Testis (tissue), 3 donors: ENCODE data around the gene COG1. TPM values are rescaled to one million over a fixed set of nuclear protein-coding genes. Genes with fewer than 3 reads are reported as not detected.

Source experiments
- DNase-seq: peaks from one replicate; pipeline ENCODE4 v3.0.0-alpha.2; 2019
- H3K27ac ChIP-seq, 2 donors: fragments of 200-600 bp; sonication (generic); one replicate each; pipeline ENCODE4 v1.5.1; 2019
- H3K27me3 ChIP-seq: fragments of 200-600 bp; sonication (generic); one replicate; pipeline ENCODE4 v1.5.1; 2019
- H3K36me3 ChIP-seq: fragments of 200-600 bp; sonication (generic); one replicate; pipeline ENCODE4 v1.5.1; 2017; ENCODE audit warnings: low read depth; ENCODE audit errors: missing control alignments
- H3K4me1 ChIP-seq: fragments of 200-600 bp; sonication (generic); one replicate; pipeline ENCODE4 v1.5.1; 2019
- H3K4me3 ChIP-seq, 2 donors: fragments of 200-600 bp; sonication (generic); one replicate each; pipeline ENCODE4 v1.5.1; 2017 to 2019
- H3K9me3 ChIP-seq: fragments of 200-600 bp; sonication (generic); one replicate; pipeline ENCODE4 v1.5.1; 2017
- CTCF ChIP-seq, 3 experiments: fragments of 450-650 bp in 2 of 3; fragments of 200-600 bp in 1 of 3; sonication (generic) in 1 of 3; IDR thresholded peaks; one replicate each; pipeline ENCODE4 v1.5.1; 2016 to 2019; ENCODE audit warnings: antibody characterized with exemption in 3 of 3, mild to moderate bottlenecking in 2 of 3, moderate library complexity in 1 of 3
- POLR2A ChIP-seq: fragments of 450-650 bp; IDR thresholded peaks from one replicate; pipeline ENCODE4 v1.6.1; 2017; ENCODE audit warnings: antibody characterized with exemption, mild to moderate bottlenecking, moderate library complexity
- WGBS, 2 donors: methylation state at CpG; one replicate each; pipeline ENCODE4 v1.1.5; 2018; 5-methylcytosine and 5-hydroxymethylcytosine counted together
- intact Hi-C: fragments of 100-400 bp; cut with DNase I; formaldehyde crosslinking; loops from one replicate; pipeline ENCODE4 v1.15.1; 2023; ENCODE audit warnings: low total_unique reads
- polyA plus RNA-seq: library from polyadenylated mRNA; stranded (reverse); fragments of 350-450 nt; fragmentation: Illumina TruSeq; extraction: RNeasy Lipid Tissue Mini Kit (QIAGEN cat#74804); gene quantifications from one replicate; pipeline ENCODE4 v1.2.3, GENCODE V29; 2014; ENCODE audit warnings: low read depth, low replicate concordance; ENCODE audit not compliant: insufficient read depth
- total RNA-seq, 2 donors: library from RNA; depleted of rRNA; stranded (reverse); fragments of >200 nt; gene quantifications; one replicate each; pipeline ENCODE4 v1.2.3, GENCODE V29; 2016

The COG1 gene
- total and polyA plus RNA-seq, 3 donors from 2014 or later: 56.3 to 61.8 (median 58.3) TPM

GRCh38 chr17:73230088-73230487 is 37.2 kb downstream of the COG1 start:
- WGBS, 2 donors: 80 to 88% methylated on average over 6 of the region's 6 CpGs
- peaks cover 15% of the 10 kb centered on the region for H3K4me1 ChIP-seq
- DNase-seq: no peak

GRCh38 chr17:73231395-73231794 is 38.5 kb downstream of the COG1 start:
- DNase-seq: peak; percentile 26
- Histone ChIP-seq H3K9me3 (no peaks in the 10 kb centered on the region), H3K4me1 (peaks cover 15% of the 10 kb centered on the region), H3K27ac (peak overlapping the region; percentile 81 to 90), H3K4me3 (peak overlapping the region; percentile 99), H3K36me3 (no peaks in the 10 kb centered on the region), H3K27me3 (no peaks in the 10 kb centered on the region)
- no peak for TF ChIP-seq POLR2A
- TF ChIP-seq CTCF (IDR thresholded peaks at IDR 0.05): no peak
- intact Hi-C loops: no loop called here
- 0 to 1% methylated on average over 20 of the region's 20 CpGs for WGBS, 2 donors

More at GRCh38 chr17:73230088-73230487, 37.2 kb downstream of the COG1 start:
- no peak overlapping the region for H3K4me3 ChIP-seq
- intact Hi-C loops: no loop called here
- H3K36me3 ChIP-seq: no peaks in the 10 kb centered on the region
- TF ChIP-seq POLR2A: no peak
- TF ChIP-seq CTCF (IDR thresholded peaks at IDR 0.05): no peak
- H3K27me3 ChIP-seq: no peaks in the 10 kb centered on the region
- H3K27ac ChIP-seq: no peak overlapping the region
- no peaks in the 10 kb centered on the region for H3K9me3 ChIP-seq

GRCh38 chr17:73231841-73232586 is 39.2 kb downstream of the COG1 start:
- no peaks in the 10 kb centered on the region for H3K36me3 ChIP-seq
- 0% methylated on average over 34 to 59 of the region's 63 CpGs for WGBS, 2 donors
- TF ChIP-seq CTCF (IDR thresholded peaks at IDR 0.05) (peak; percentile 14 to 58 (median 28)), POLR2A (peak; percentile 11)
- H3K27ac ChIP-seq: peak overlapping the region; percentile 81 to 90
- H3K27me3 ChIP-seq: no peaks in the 10 kb centered on the region
- H3K9me3 ChIP-seq: no peaks in the 10 kb centered on the region
- peak overlapping the region; percentile 99 for H3K4me3 ChIP-seq
- intact Hi-C loops: no loop called here
- H3K4me1 ChIP-seq: peaks cover 15% of the 10 kb centered on the region
- peak; percentile 97 for DNase-seq

- TF ChIP-seq POLR2A (no peak), CTCF (IDR thresholded peaks at IDR 0.05) (no peak)
- Histone ChIP-seq H3K36me3 (no peaks in the 10 kb centered on the region), H3K9me3 (no peaks in the 10 kb centered on the region), H3K4me3 (peak overlapping the region; percentile 99), H3K27ac (peak overlapping the region; percentile 81 to 90), H3K4me1 (peaks cover 15% of the 10 kb centered on the region), H3K27me3 (no peaks in the 10 kb centered on the region)
- 1% methylated on average over 47 to 48 of the region's 48 CpGs for WGBS, 2 donors
- intact Hi-C loops: no loop called here
- peak; percentile 40 for DNase-seq
Measured at GRCh38 chr17:73232587-73233373, 39.9 kb downstream of the COG1 start.
